ENCODE measurements around the gene ERC2.

The ERC2 gene

DNA sequence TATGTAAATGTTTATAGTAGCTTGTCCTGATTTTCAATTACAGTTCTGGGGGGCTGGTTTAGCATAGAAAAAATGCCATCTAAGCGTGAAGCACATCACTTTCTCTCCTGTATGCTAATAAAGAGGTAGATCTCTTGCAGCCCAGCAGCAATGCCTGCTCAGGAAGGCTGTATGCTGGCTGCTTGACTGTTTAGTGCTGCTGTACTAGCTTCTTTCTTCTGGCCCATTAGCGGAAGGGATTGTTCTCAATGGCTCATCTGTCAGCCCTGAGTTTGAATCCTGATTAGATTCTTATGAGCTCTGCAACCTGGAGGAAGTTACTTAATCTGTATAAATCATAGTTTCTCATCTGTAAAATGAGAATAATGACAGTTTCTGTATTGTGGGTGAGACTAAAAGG is 478.9 kb downstream of the ERC2 start:
- no peak for ATAC-seq (ENCODE audit: low read depth)
- Histone ChIP-seq H3K27me3 (ENCODE audit: insufficient read depth, poor library complexity, severe bottlenecking) (no peaks in the 10 kb centered on the region), H3K4me3 (ENCODE audit: severe bottlenecking) (no peak overlapping the region), H3K36me3 (ENCODE audit: low read depth) (no peaks in the 10 kb centered on the region), H3K9me3 (ENCODE audit: severe bottlenecking) (no peaks in the 10 kb centered on the region), H3K4me1 (ENCODE audit: insufficient read depth, poor library complexity, severe bottlenecking) (no peaks in the 10 kb centered on the region), H3K27ac (ENCODE audit: poor library complexity, severe bottlenecking) (no peak overlapping the region)
- TF ChIP-seq, protein P1, sequence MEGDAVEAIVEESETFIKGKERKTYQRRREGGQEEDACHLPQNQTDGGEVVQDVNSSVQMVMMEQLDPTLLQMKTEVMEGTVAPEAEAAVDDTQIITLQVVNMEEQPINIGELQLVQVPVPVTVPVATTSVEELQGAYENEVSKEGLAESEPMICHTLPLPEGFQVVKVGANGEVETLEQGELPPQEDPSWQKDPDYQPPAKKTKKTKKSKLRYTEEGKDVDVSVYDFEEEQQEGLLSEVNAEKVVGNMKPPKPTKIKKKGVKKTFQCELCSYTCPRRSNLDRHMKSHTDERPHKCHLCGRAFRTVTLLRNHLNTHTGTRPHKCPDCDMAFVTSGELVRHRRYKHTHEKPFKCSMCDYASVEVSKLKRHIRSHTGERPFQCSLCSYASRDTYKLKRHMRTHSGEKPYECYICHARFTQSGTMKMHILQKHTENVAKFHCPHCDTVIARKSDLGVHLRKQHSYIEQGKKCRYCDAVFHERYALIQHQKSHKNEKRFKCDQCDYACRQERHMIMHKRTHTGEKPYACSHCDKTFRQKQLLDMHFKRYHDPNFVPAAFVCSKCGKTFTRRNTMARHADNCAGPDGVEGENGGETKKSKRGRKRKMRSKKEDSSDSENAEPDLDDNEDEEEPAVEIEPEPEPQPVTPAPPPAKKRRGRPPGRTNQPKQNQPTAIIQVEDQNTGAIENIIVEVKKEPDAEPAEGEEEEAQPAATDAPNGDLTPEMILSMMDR (IDR thresholded peaks at IDR 0.05; ENCODE audit: poor library complexity, severe bottlenecking), result no peak
- no peak for DNase-seq (ENCODE audit: low spot score)

DNA sequence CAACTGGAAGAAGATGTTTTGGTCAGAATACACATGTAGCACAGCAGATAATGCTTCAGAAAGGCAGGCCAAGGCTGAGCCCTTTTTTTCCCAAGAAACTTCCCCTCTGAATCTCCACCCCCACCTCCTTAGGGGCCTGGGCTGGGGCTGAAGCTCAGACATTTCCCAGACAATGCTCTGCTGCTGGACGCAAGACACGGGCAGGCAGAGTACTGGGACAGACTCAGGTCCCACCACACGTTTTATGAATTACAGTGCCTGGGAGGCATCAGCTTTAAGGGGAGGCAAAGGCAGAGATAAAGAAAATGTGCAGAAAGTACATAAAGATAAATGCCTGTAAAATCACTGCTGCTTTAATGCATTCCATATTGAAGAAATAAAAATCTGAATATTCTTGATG is 479.4 kb downstream of the ERC2 start:
- H3K9me3 ChIP-seq (ENCODE audit: severe bottlenecking), result no peaks in the 10 kb centered on the region
- no peaks in the 10 kb centered on the region for H3K4me1 ChIP-seq (ENCODE audit: insufficient read depth, poor library complexity, severe bottlenecking)
- no peaks in the 10 kb centered on the region for H3K36me3 ChIP-seq (ENCODE audit: low read depth)
- ATAC-seq (ENCODE audit: low read depth) (no peak), DNase-seq (ENCODE audit: low spot score) (no peak)
- TF ChIP-seq, protein P1 (IDR thresholded peaks at IDR 0.05; ENCODE audit: poor library complexity, severe bottlenecking), result no peak
- no peak overlapping the region for H3K4me3 ChIP-seq (ENCODE audit: severe bottlenecking)
- H3K27me3 ChIP-seq (ENCODE audit: insufficient read depth, poor library complexity, severe bottlenecking), result no peaks in the 10 kb centered on the region
- no peak overlapping the region for H3K27ac ChIP-seq (ENCODE audit: poor library complexity, severe bottlenecking)

DNA sequence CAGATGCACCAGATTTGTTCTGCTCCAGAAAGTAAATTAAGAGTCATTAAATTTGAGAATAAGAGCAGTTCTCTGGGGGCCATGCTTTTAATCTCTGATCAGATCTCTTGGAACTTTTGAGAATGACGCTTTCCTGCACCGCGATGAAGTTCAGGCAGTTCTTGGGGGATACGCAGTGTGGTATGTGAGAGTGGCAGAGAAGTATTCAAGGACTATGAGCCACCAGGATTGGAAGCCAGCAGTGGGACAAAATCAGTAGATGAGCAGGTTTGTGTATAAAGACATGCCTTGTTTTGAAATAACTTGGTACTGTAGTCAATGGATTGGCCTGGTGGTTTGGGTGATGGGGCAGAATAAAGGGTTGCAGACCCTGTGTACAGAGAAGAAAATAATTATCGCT is 483.6 kb downstream of the ERC2 start:
- Histone ChIP-seq H3K27me3 (ENCODE audit: insufficient read depth, poor library complexity, severe bottlenecking) (no peaks in the 10 kb centered on the region), H3K4me3 (ENCODE audit: severe bottlenecking) (no peak overlapping the region), H3K4me1 (ENCODE audit: insufficient read depth, poor library complexity, severe bottlenecking) (no peaks in the 10 kb centered on the region), H3K36me3 (ENCODE audit: low read depth) (no peaks in the 10 kb centered on the region), H3K9me3 (ENCODE audit: severe bottlenecking) (no peaks in the 10 kb centered on the region), H3K27ac (ENCODE audit: poor library complexity, severe bottlenecking) (no peak overlapping the region)
- DNase-seq (ENCODE audit: low spot score), result no peak
- ATAC-seq (ENCODE audit: low read depth), result no peak
- TF ChIP-seq, protein P1 (IDR thresholded peaks at IDR 0.05; ENCODE audit: poor library complexity, severe bottlenecking), result no peak

DNA sequence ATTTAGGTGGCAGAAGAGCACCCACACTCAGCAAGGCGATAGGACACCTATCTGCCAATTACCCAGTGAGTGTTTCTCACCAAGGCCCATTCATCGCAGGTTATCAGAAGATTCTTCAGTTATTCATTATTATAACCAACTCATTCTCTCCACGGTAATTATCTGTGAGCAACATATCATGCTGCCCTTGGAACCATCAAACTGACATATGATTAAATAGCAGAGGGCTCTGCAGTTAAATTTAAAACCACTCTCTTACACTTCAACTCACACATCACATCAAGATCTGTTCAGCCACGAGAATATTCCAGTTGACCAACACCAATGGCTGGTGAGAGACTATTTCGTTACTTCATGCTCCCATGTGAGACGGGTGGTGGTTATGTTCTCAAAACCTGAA is 489.3 kb downstream of the ERC2 start:
- Histone ChIP-seq H3K27ac (ENCODE audit: poor library complexity, severe bottlenecking) (no peak overlapping the region), H3K36me3 (ENCODE audit: low read depth) (no peaks in the 10 kb centered on the region), H3K27me3 (ENCODE audit: insufficient read depth, poor library complexity, severe bottlenecking) (no peaks in the 10 kb centered on the region), H3K4me1 (ENCODE audit: insufficient read depth, poor library complexity, severe bottlenecking) (no peaks in the 10 kb centered on the region), H3K9me3 (ENCODE audit: severe bottlenecking) (no peaks in the 10 kb centered on the region), H3K4me3 (ENCODE audit: severe bottlenecking) (no peak overlapping the region)
- DNase-seq (ENCODE audit: low spot score) (no peak), ATAC-seq (ENCODE audit: low read depth) (no peak)
- TF ChIP-seq, protein P1 (IDR thresholded peaks at IDR 0.05; ENCODE audit: poor library complexity, severe bottlenecking), result no peak

DNA sequence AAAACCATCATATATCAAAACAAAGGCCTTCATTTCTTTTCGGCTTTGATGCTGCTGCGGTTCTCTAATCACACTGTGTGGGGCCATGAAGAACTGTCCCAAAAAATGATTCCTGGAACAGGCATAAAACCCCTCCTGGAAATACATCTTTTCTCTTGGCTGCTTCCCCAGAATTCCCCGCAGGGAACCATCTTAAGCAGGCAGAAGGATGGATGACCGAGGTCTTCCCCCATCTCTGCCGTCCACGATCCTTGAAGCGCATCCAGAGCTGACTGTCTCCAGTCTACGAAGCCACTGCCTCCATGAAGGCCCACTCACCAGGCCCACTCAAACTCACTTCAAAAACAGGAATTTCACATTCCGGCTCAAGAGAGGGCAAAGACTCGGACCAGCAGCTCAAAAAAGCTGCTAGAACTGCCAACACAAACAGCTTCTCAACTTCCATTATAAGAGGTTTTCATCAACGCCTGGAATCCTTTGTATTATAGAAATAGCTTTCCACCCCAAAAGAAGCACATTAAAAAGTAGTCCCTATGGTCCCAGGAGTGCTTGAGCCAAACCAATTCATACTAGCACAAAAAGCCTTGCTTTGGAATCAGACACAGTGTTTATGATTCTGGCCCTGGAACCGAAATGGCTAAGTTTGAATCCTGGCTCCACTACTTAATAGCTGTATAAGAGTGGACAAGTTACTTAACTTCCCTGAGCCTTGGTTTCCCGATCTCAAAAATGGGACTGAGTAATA is 493.7 kb downstream of the ERC2 start:
- no peaks in the 10 kb centered on the region for H3K36me3 ChIP-seq (ENCODE audit: low read depth)
- no peaks in the 10 kb centered on the region for H3K27me3 ChIP-seq (ENCODE audit: insufficient read depth, poor library complexity, severe bottlenecking)
- no peak overlapping the region for H3K4me3 ChIP-seq (ENCODE audit: severe bottlenecking)
- H3K9me3 ChIP-seq (ENCODE audit: severe bottlenecking), result no peaks in the 10 kb centered on the region
- no peak overlapping the region for H3K27ac ChIP-seq (ENCODE audit: poor library complexity, severe bottlenecking)
- no peak for DNase-seq (ENCODE audit: low spot score)
- ATAC-seq (ENCODE audit: low read depth), result no peak
- H3K4me1 ChIP-seq (ENCODE audit: insufficient read depth, poor library complexity, severe bottlenecking), result no peaks in the 10 kb centered on the region
- TF ChIP-seq, protein P1 (IDR thresholded peaks at IDR 0.05; ENCODE audit: poor library complexity, severe bottlenecking), result no peak

Data from RWPE2 (cell line).